Skeletal muscle tissue (tissue), 4 donors: ENCODE results near the gene PPDPF. TPM values are rescaled to one million over a fixed set of nuclear protein-coding genes. Genes with fewer than 3 reads are reported as not detected.

Experiments used
- H3K27ac ChIP-seq: one replicate; pipeline ENCODE4 v1.7.0; 2013; ENCODE audit warnings: mild to moderate bottlenecking, low read depth, low read length, inconsistent platforms
- H3K27me3 ChIP-seq, 3 donors: one replicate each; pipeline ENCODE4 v1.7.0; 2013; ENCODE audit warnings: low read length in 3 of 3; ENCODE audit not compliant: control insufficient read depth in 3 of 3, insufficient read depth in 3 of 3
- H3K36me3 ChIP-seq, 3 donors: one replicate each; pipeline ENCODE4 v1.7.0; 2013; ENCODE audit warnings: low read length in 3 of 3; ENCODE audit not compliant: control insufficient read depth in 3 of 3, insufficient read depth in 3 of 3
- H3K4me1 ChIP-seq, 3 donors: one replicate each; pipeline ENCODE4 v1.7.0; 2013; ENCODE audit warnings: low read length in 3 of 3, mild to moderate bottlenecking in 3 of 3; ENCODE audit not compliant: control insufficient read depth in 3 of 3, insufficient read depth in 3 of 3
- H3K4me3 ChIP-seq, 3 donors: one replicate each; pipeline ENCODE4 v1.7.0; 2013; ENCODE audit warnings: low read length in 3 of 3
- H3K9ac ChIP-seq, 3 donors: one replicate each; pipeline ENCODE4 v1.7.0; 2013; ENCODE audit warnings: low read length in 3 of 3, mild to moderate bottlenecking in 3 of 3, moderate library complexity in 2 of 3, low read depth in 1 of 3
- H3K9me3 ChIP-seq, 3 donors: one replicate each; pipeline ENCODE4 v1.7.0; 2013; ENCODE audit warnings: low read length in 3 of 3; ENCODE audit not compliant: control insufficient read depth in 3 of 3
- total RNA-seq: library from RNA; depleted of rRNA; stranded (reverse); fragments of >200 nt; gene quantifications from one replicate; pipeline ENCODE4 v1.2.3, GENCODE V29; 2014
- donor health status: Osteomylitis.

Gene PPDPF
- total RNA-seq, 1 donor from 2014 or later = 24.0 TPM

GRCh38 chr20:63547725-63548480 is 27.3 kb downstream of the PPDPF start, which contains the start of gene SRMS:
SRMS (minus strand) TSS chr20:63547749; CDS start chr20:63547463, 286 bp downstream.
- Histone ChIP-seq H3K27me3 (peaks cover 53 to 70% (median 58%) of the 10 kb centered on the region in 3 donors), H3K4me1 (no peaks in the 10 kb centered on the region), H3K27ac (no peak within 1 kb of the TSS), H3K4me3 (no peak within 1 kb of the TSS), H3K9ac (no peak within 1 kb of the TSS), H3K9me3 (no peaks in the 10 kb centered on the region), H3K36me3 (no peaks in the 10 kb centered on the region)

GRCh38 chr20:63548542-63548941 is 28.0 kb downstream of the PPDPF start:
- Histone ChIP-seq H3K9ac (no peak overlapping the region), H3K9me3 (no peaks in the 10 kb centered on the region), H3K27me3 (peaks cover 56 to 68% (median 62%) of the 10 kb centered on the region in 3 donors)

DNA sequence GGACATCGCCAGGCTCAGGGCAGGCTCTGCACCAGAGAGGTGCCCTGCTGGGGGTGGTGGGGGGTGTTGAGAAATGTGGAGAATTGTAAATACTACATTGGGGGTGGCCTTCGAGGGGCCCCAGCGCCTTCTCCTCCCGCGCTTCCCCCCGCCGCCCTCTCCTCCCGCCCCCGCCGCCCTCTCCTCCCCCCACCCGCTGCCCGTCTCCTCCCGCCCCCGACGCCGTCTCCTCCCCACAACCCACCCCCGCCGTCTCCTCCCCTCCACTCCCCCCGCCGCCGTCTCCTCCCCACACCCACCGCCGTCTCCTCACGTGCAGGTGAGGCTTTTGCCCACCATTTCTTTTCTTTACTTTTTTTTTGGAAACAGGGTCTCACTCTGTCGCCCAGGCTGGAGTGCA is 28.5 kb downstream of the PPDPF start:
- no peak overlapping the region for H3K27ac ChIP-seq
- H3K9me3 ChIP-seq = no peaks in the 10 kb centered on the region
- no peak overlapping the region for H3K9ac ChIP-seq
- H3K36me3 ChIP-seq = no peaks in the 10 kb centered on the region
- peaks cover 56 to 66% (median 62%) of the 10 kb centered on the region in 3 donors for H3K27me3 ChIP-seq
- H3K4me1 ChIP-seq = no peaks in the 10 kb centered on the region
- H3K4me3 ChIP-seq = no peak overlapping the region

More at GRCh38 chr20:63548542-63548941, 28.0 kb downstream of the PPDPF start:
- Histone ChIP-seq H3K36me3 (no peaks in the 10 kb centered on the region), H3K4me3 (no peak overlapping the region), H3K27ac (no peak overlapping the region), H3K4me1 (no peaks in the 10 kb centered on the region)

DNA sequence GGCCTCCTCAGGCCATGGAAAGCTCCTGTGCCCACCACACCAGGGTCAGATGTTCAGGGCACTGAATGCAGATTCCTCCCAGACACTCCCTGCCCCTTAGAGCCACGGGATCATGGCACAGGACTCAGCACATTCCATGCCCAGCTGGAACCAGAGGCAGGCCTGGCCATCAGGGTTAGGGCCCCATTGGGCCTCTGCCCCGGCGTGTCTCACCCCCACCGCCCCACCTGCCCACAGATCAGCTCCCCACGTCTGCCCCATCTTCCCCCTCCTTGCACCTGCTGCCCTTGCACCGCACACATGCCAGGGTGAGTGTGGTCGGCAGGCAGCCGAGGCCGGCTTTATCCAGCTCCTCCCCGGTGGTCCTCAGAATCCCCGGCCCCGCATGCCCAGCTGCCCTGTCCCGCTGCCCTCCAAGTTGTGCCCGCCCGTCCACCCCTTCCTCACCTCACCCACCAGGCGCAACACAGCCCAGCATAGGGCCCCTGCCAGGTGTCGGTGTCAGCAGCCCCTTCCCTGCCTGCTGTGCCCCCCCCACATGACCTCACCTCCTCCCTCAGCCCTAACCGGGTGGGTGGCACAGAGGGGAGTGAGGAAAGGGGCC is 29.2 kb downstream of the PPDPF start:
- peaks cover 62 to 63% (median 62%) of the 10 kb centered on the region in 3 donors for H3K27me3 ChIP-seq

DNA sequence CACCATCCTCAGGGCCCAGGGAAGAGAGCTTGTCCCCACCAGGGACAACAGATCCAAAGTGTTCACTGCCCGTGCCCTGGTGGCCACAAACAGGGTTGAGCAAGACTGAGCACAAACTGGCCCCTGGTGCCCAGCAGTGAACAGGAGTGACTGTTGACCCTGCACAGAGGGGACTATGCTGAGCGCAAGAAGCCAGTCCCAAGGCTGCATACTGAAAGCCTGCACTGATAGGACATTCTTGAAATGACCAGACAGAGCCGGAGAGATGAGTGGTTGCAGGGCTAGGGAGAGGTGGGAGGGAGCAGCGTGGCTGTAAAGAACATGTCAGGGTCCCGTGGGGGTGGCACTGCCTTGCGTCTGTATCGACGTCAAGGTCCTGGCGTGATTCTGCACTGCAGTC is 30.5 kb downstream of the PPDPF start:
- H3K4me3 ChIP-seq = no peak overlapping the region
- peaks cover 53 to 60% (median 56%) of the 10 kb centered on the region in 3 donors for H3K27me3 ChIP-seq
- no peak overlapping the region for H3K27ac ChIP-seq

More for the DNA sequence above, 29.2 kb downstream of the PPDPF start:
- Histone ChIP-seq H3K4me3 (no peak overlapping the region), H3K9ac (no peak overlapping the region), H3K9me3 (no peaks in the 10 kb centered on the region), H3K27ac (no peak overlapping the region), H3K36me3 (no peaks in the 10 kb centered on the region), H3K4me1 (no peaks in the 10 kb centered on the region)

GRCh38 chr20:63552481-63553249 is 32.1 kb downstream of the PPDPF start:
- H3K36me3 ChIP-seq = no peaks in the 10 kb centered on the region
- H3K9me3 ChIP-seq = no peaks in the 10 kb centered on the region
- no peak overlapping the region for H3K27ac ChIP-seq
- no peak overlapping the region for H3K4me3 ChIP-seq
- H3K4me1 ChIP-seq = no peaks in the 10 kb centered on the region
- no peak overlapping the region for H3K9ac ChIP-seq
- peaks cover 43 to 50% (median 44%) of the 10 kb centered on the region in 3 donors for H3K27me3 ChIP-seq

More for the DNA sequence above, 30.5 kb downstream of the PPDPF start:
- Histone ChIP-seq H3K36me3 (no peaks in the 10 kb centered on the region), H3K4me1 (no peaks in the 10 kb centered on the region), H3K9ac (no peak overlapping the region), H3K9me3 (no peaks in the 10 kb centered on the region)

GRCh38 chr20:63553251-63553932 is 32.8 kb downstream of the PPDPF start:
- Histone ChIP-seq H3K27ac (no peak overlapping the region), H3K27me3 (peaks cover 36 to 46% (median 36%) of the 10 kb centered on the region in 3 donors), H3K36me3 (no peaks in the 10 kb centered on the region), H3K4me1 (no peaks in the 10 kb centered on the region), H3K4me3 (peak overlapping the region; percentile 36 to 43 (median 41)), H3K9me3 (no peaks in the 10 kb centered on the region), H3K9ac (peak overlapping the region in 1 of 3 donors; percentile 33)

DNA sequence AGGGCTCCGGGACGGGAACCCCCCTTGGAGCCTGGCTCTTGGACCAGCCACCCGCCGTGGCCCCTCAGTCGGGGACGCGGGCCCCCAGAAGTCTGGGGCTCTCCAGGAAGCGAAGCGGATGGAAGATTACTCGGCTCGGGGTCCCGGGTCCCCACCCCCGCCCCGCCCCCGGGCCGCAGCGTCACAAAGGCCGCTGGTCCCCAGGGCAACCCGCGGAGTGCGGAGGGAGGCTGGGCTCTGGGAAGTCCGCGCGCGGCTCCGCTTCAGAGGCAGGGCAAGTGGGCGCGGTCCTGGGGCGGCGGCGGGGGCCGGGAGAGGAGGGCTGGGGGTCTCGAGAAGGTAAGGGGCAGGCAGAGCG is 33.3 kb downstream of the PPDPF start, which contains the start of gene FNDC11:
Gene FNDC11, plus strand, starts transcription at position 227 of the 358 bp plus-strand sequence. CDS start 1,505 bp downstream, outside the sequence.
- Histone ChIP-seq H3K9me3 (no peaks in the 10 kb centered on the region), H3K27me3 (peaks cover 31 to 41% (median 31%) of the 10 kb centered on the region in 3 donors), H3K4me3 (peak within 1 kb of the TSS; percentile 36 to 43 (median 41)), H3K4me1 (no peaks in the 10 kb centered on the region), H3K9ac (peak within 1 kb of the TSS in 1 of 3 donors; percentile 33), H3K36me3 (no peaks in the 10 kb centered on the region), H3K27ac (no peak within 1 kb of the TSS)
